Measurements from ENCODE around the gene ZDHHC24. TPM values are rescaled to one million over a fixed set of nuclear protein-coding genes. Genes with fewer than 3 reads are reported as not detected.
A peak's percentile ranks its signal among the peaks of the same experiment; 100 is the strongest.
"Not testable (repeated sequence)": the region's sequence is repeated elsewhere in the genome, so short reads cannot be mapped to it uniquely, and the experiment has no call there.

The ZDHHC24 gene
- total RNA-seq, 1 experiment from 2014 or later, result 26.9 TPM

DNA sequence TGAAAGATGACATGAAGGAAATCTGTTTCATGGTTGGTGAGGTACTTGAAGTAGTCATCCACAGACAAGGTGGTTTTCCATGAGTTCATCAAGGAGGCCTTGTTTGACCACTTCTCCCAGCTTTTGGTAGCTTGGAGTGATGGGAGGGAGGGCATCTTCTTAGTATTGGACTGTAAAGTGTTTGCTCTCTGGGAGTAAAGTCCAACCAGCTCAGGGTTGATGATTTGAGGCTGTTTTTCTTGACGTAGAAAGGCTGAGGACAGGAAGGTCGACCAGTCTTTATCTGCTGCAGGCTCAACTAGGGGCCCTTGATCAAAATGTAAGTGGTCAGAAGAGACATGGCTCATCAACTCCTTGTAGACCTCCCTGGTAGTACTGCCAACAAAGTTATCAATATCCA is 45.3 kb upstream of the ZDHHC24 start:
- no TSS peak for BruUV-seq (replicated peaks)
- Histone ChIP-seq H3K9me3 (peaks cover 4% of the 10 kb centered on the region; the same call in 1 of the 2 replicates), H3K36me3 (ENCODE audit: control insufficient read depth, insufficient read depth, low read length) (no peaks in the 10 kb centered on the region), H3K4me1 (peaks cover 23% of the 10 kb centered on the region), H3K27me3 (replicated peaks; ENCODE audit: control insufficient read depth, insufficient read depth, low read length) (no peaks in the 10 kb centered on the region), H3K4me3 (ENCODE audit: low read depth, low read length) (no peak overlapping the region)
- Mint-ChIP-seq H3K9me3 (ENCODE audit: unreplicated experiment) (no peaks in the 10 kb centered on the region), H3K27ac (ENCODE audit: unreplicated experiment) (peak overlapping the region; percentile 90), H3K36me3 (ENCODE audit: insufficient read depth, unreplicated experiment) (peaks cover 14% of the 10 kb centered on the region), H3K4me1 (ENCODE audit: low read depth, unreplicated experiment) (peaks cover 6% of the 10 kb centered on the region), H3K27me3 (ENCODE audit: insufficient read depth, unreplicated experiment) (no peaks in the 10 kb centered on the region), H3K4me3 (ENCODE audit: unreplicated experiment) (peak overlapping the region; percentile 79)
- POLR2A ChIA-PET, result interaction anchor here (1.6 to 2.7 kb wide), 2 partner anchors 26 to 47 kb away, joined by 6 to 9 read pairs; partner anchors contain the start of genes RBM14 and RBM4
- intact Hi-C loops (cut with micrococcal nuclease; ENCODE audit: unreplicated experiment), result loop anchor here (5.0 kb wide), 1 partner anchor 44 kb away; the partner anchor contains the start of genes ACTN3 and ZDHHC24
- no peak for DNase-seq
- CTCF ChIA-PET, result interaction anchor here (0.7 to 1.6 kb wide), 2 partner anchors 45 to 87 kb away, joined by 3 read pairs; partner anchors contain the start of genes ACTN3 and ZDHHC24
- no peak for TF ChIP-seq CTCF (IDR thresholded peaks at IDR 0.05; ENCODE audit: insufficient read depth in 1 of 2, low read depth in 1 of 2, low read length in 1 of 2, severe bottlenecking in 1 of 2, unreplicated experiment in 1 of 2)

- H3K4me3 ChIP-seq (ENCODE audit: low read depth, low read length), result no peak overlapping the region
- H3K27me3 Mint-ChIP-seq (ENCODE audit: insufficient read depth, unreplicated experiment), result no peaks in the 10 kb centered on the region
- ChIA-PET POLR2A (interaction anchor here (0.6 to 2.7 kb wide), 3 partner anchors 27 to 124 kb away, joined by 6 to 9 read pairs (median 9); partner anchors contain the start of genes PELI3, RBM14 and RBM4), CTCF (interaction anchor here (0.8 to 1.6 kb wide), 2 partner anchors 28 to 88 kb away, joined by 3 read pairs; no protein-coding TSS in a partner anchor)
- no peak overlapping the region for H3K27ac Mint-ChIP-seq (ENCODE audit: unreplicated experiment)
- BruUV-seq (replicated peaks), result no TSS peak
- H3K4me3 Mint-ChIP-seq (ENCODE audit: unreplicated experiment), result no peak overlapping the region
- intact Hi-C loops (cut with micrococcal nuclease; ENCODE audit: unreplicated experiment), result loop anchor here (5.0 kb wide), 1 partner anchor 43 kb away; the partner anchor contains the start of genes ACTN3 and ZDHHC24
- peaks cover 6% of the 10 kb centered on the region for H3K4me1 Mint-ChIP-seq (ENCODE audit: low read depth, unreplicated experiment)
- TF ChIP-seq CTCF (IDR thresholded peaks at IDR 0.05; ENCODE audit: insufficient read depth in 1 of 2, low read depth in 1 of 2, low read length in 1 of 2, severe bottlenecking in 1 of 2, unreplicated experiment in 1 of 2), result no peak
- peaks cover 14% of the 10 kb centered on the region for H3K36me3 Mint-ChIP-seq (ENCODE audit: insufficient read depth, unreplicated experiment)
- no peaks in the 10 kb centered on the region for H3K36me3 ChIP-seq (ENCODE audit: control insufficient read depth, insufficient read depth, low read length)
- DNase-seq, result no peak
- H3K4me1 ChIP-seq, result peaks cover 23% of the 10 kb centered on the region
- H3K9me3 Mint-ChIP-seq (ENCODE audit: unreplicated experiment), result no peaks in the 10 kb centered on the region
- peaks cover 4% of the 10 kb centered on the region; the same call in 1 of the 2 replicates for H3K9me3 ChIP-seq
- H3K27me3 ChIP-seq (replicated peaks; ENCODE audit: control insufficient read depth, insufficient read depth, low read length), result no peaks in the 10 kb centered on the region
These were observed 44.3 kb upstream of the ZDHHC24 start for GRCh38 chr11:66589996-66590675.

DNA sequence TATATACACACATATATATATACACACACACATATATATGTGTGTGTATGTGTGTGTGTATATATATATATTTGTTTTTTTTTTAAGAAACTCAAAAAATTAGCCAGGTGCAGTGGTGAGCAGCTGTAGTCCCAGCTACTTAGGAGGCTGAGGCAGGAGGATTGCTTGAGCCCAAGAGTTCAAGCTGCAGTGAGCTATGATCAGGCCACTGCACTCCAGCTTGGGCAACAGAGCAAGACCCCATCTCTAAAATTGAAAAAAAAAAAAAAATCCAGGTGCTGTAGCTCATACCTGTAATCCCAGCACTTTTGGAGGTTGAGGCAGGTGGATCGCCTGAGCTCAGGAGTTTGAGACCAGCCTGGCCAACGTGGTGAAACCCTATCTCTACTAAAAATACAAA is 43.5 kb upstream of the ZDHHC24 start:
- H3K4me1 Mint-ChIP-seq (ENCODE audit: low read depth, unreplicated experiment); H3K9me3 ChIP-seq; H3K36me3 ChIP-seq (ENCODE audit: control insufficient read depth, insufficient read depth, low read length); DNase-seq; H3K27me3 ChIP-seq (replicated peaks; ENCODE audit: control insufficient read depth, insufficient read depth, low read length); intact Hi-C loops (cut with micrococcal nuclease; ENCODE audit: unreplicated experiment); H3K27ac Mint-ChIP-seq (ENCODE audit: unreplicated experiment); BruUV-seq (replicated peaks); H3K4me3 Mint-ChIP-seq (ENCODE audit: unreplicated experiment); H3K9me3 Mint-ChIP-seq (ENCODE audit: unreplicated experiment); H3K4me3 ChIP-seq (ENCODE audit: low read depth, low read length); H3K27me3 Mint-ChIP-seq (ENCODE audit: insufficient read depth, unreplicated experiment): not testable (repeated sequence)
- H3K36me3 Mint-ChIP-seq (ENCODE audit: insufficient read depth, unreplicated experiment), result peaks cover 14% of the 10 kb centered on the region
- ChIA-PET CTCF (interaction anchor here (0.6 to 0.8 kb wide), 3 partner anchors 27 to 1593 kb away, joined by 3 to 6 read pairs (median 3); no protein-coding TSS in a partner anchor), POLR2A (interaction anchor here (2.7 kb wide), 1 partner anchor 27 kb away, joined by 9 read pairs; the partner anchor contains the start of gene RBM14)
- peaks cover 23% of the 10 kb centered on the region for H3K4me1 ChIP-seq

Data from Caco-2 (cell line).